H1 (cell line): Measurements from ENCODE around the gene CKAP4. TPM values are rescaled to one million over a fixed set of nuclear protein-coding genes. Genes with fewer than 3 reads are reported as not detected.

Experiments used
- polyA plus RNA-seq, 7 experiments: library from polyadenylated mRNA; depleted of rRNA in 3 of 7; stranded (reverse) in 5 of 7; unstranded in 2 of 7; fragments of >200 nt in 5 of 7; fragments of 200-250 nt in 2 of 7; gene quantifications; 1 replicate in 5 of 7; 2 replicates in 1 of 7; 4 replicates in 1 of 7; pipeline versions ENCODE4 v1.2.1 to v1.2.3, GENCODE V29; 2011 to 2013; ENCODE audit warnings: missing spikeins in 2 of 7, mixed read lengths in 2 of 7
- total RNA-seq: library from RNA; stranded (reverse); fragmentation: NEBNext Ultra II Directional; extraction: Animal tissue kit (Norgen Biotek cat#: 25700); gene quantifications from 2 replicates; pipeline ENCODE4 v1.2.1, GENCODE V29; 2021
- TF ChIP-seq, protein P1 (sequence below): fragments of 300-600 bp; sonication (generic); IDR thresholded peaks from 2 replicates; pipeline ENCODE4 v1.7.1; 2012; ENCODE audit warnings: low read length, moderate library complexity, mild to moderate bottlenecking, inconsistent platforms; ENCODE audit not compliant: insufficient replicate concordance

The CKAP4 gene
- total and polyA plus RNA-seq, 2 of the 8 experiments (the other 6 are each of a cell fraction or from before 2014, with no cell fraction given): 35.8 to 80.7 TPM

DNA sequence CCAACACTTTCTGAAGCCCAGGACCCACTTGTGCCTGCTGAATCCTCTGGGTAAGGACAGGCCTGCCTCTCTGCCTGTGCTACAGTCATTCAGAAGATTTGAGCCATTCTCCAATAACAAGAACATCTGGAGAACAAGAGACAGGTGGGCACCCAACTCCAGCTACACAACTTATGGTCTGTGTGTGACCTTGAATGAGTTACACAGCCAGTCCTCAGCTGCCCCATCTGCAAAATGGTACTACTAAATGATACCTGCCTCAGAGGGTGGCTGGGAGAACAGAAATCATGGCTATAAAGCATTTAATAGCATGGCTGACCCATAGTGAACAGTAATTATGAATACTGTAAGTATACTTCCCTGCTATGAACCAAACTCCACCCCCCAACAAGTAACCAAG is 4.2 kb downstream of the CKAP4 start (continued):
- TF ChIP-seq, protein P1, sequence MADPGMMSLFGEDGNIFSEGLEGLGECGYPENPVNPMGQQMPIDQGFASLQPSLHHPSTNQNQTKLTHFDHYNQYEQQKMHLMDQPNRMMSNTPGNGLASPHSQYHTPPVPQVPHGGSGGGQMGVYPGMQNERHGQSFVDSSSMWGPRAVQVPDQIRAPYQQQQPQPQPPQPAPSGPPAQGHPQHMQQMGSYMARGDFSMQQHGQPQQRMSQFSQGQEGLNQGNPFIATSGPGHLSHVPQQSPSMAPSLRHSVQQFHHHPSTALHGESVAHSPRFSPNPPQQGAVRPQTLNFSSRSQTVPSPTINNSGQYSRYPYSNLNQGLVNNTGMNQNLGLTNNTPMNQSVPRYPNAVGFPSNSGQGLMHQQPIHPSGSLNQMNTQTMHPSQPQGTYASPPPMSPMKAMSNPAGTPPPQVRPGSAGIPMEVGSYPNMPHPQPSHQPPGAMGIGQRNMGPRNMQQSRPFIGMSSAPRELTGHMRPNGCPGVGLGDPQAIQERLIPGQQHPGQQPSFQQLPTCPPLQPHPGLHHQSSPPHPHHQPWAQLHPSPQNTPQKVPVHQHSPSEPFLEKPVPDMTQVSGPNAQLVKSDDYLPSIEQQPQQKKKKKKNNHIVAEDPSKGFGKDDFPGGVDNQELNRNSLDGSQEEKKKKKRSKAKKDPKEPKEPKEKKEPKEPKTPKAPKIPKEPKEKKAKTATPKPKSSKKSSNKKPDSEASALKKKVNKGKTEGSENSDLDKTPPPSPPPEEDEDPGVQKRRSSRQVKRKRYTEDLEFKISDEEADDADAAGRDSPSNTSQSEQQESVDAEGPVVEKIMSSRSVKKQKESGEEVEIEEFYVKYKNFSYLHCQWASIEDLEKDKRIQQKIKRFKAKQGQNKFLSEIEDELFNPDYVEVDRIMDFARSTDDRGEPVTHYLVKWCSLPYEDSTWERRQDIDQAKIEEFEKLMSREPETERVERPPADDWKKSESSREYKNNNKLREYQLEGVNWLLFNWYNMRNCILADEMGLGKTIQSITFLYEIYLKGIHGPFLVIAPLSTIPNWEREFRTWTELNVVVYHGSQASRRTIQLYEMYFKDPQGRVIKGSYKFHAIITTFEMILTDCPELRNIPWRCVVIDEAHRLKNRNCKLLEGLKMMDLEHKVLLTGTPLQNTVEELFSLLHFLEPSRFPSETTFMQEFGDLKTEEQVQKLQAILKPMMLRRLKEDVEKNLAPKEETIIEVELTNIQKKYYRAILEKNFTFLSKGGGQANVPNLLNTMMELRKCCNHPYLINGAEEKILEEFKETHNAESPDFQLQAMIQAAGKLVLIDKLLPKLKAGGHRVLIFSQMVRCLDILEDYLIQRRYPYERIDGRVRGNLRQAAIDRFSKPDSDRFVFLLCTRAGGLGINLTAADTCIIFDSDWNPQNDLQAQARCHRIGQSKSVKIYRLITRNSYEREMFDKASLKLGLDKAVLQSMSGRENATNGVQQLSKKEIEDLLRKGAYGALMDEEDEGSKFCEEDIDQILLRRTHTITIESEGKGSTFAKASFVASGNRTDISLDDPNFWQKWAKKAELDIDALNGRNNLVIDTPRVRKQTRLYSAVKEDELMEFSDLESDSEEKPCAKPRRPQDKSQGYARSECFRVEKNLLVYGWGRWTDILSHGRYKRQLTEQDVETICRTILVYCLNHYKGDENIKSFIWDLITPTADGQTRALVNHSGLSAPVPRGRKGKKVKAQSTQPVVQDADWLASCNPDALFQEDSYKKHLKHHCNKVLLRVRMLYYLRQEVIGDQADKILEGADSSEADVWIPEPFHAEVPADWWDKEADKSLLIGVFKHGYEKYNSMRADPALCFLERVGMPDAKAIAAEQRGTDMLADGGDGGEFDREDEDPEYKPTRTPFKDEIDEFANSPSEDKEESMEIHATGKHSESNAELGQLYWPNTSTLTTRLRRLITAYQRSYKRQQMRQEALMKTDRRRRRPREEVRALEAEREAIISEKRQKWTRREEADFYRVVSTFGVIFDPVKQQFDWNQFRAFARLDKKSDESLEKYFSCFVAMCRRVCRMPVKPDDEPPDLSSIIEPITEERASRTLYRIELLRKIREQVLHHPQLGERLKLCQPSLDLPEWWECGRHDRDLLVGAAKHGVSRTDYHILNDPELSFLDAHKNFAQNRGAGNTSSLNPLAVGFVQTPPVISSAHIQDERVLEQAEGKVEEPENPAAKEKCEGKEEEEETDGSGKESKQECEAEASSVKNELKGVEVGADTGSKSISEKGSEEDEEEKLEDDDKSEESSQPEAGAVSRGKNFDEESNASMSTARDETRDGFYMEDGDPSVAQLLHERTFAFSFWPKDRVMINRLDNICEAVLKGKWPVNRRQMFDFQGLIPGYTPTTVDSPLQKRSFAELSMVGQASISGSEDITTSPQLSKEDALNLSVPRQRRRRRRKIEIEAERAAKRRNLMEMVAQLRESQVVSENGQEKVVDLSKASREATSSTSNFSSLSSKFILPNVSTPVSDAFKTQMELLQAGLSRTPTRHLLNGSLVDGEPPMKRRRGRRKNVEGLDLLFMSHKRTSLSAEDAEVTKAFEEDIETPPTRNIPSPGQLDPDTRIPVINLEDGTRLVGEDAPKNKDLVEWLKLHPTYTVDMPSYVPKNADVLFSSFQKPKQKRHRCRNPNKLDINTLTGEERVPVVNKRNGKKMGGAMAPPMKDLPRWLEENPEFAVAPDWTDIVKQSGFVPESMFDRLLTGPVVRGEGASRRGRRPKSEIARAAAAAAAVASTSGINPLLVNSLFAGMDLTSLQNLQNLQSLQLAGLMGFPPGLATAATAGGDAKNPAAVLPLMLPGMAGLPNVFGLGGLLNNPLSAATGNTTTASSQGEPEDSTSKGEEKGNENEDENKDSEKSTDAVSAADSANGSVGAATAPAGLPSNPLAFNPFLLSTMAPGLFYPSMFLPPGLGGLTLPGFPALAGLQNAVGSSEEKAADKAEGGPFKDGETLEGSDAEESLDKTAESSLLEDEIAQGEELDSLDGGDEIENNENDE: no peak
- TF ChIP-seq, all 59 proteins: peak for 0
